ENCODE measurements around the gene ZC3H7A. TPM values are rescaled to one million over a fixed set of nuclear protein-coding genes. Genes with fewer than 3 reads are reported as not detected.

ZC3H7A gene
- total RNA-seq, 1 donor from 2014 or later: 79.6 TPM

DNA sequence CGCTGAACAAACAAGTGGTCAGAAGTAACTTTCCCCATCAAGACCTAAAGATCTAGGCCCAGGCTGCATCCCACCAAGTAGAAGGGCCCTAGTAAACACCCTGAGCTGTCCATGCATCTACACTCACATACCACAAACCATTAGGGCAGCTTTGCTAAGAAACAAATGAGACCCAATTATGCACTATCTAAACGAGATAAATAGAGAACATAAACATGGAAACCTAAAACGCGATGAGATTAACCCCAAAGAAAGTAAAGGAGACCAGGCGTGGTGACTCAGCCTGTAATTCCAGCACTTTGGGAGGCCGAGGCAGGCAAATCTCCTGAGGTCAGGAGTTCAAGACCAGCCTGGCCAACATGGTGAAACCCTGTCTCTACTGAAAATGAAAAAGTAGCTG is 60.2 kb downstream of the ZC3H7A start:
- DNase-seq (ENCODE audit: extremely low spot score, unreplicated experiment): no peak
- no peaks in the 10 kb centered on the region for H3K9me3 Mint-ChIP-seq (ENCODE audit: unreplicated experiment)
- H3K4me3 Mint-ChIP-seq (ENCODE audit: unreplicated experiment): no peak overlapping the region
- H3K36me3 Mint-ChIP-seq (ENCODE audit: unreplicated experiment): peaks cover 25% of the 10 kb centered on the region
- TF ChIP-seq, protein P1, sequence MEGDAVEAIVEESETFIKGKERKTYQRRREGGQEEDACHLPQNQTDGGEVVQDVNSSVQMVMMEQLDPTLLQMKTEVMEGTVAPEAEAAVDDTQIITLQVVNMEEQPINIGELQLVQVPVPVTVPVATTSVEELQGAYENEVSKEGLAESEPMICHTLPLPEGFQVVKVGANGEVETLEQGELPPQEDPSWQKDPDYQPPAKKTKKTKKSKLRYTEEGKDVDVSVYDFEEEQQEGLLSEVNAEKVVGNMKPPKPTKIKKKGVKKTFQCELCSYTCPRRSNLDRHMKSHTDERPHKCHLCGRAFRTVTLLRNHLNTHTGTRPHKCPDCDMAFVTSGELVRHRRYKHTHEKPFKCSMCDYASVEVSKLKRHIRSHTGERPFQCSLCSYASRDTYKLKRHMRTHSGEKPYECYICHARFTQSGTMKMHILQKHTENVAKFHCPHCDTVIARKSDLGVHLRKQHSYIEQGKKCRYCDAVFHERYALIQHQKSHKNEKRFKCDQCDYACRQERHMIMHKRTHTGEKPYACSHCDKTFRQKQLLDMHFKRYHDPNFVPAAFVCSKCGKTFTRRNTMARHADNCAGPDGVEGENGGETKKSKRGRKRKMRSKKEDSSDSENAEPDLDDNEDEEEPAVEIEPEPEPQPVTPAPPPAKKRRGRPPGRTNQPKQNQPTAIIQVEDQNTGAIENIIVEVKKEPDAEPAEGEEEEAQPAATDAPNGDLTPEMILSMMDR (IDR thresholded peaks at IDR 0.05): no peak
- no peaks in the 10 kb centered on the region for H3K27me3 Mint-ChIP-seq (ENCODE audit: unreplicated experiment)
- H3K4me1 Mint-ChIP-seq (ENCODE audit: unreplicated experiment): peaks cover 43% of the 10 kb centered on the region
- no peak overlapping the region for H3K27ac Mint-ChIP-seq (ENCODE audit: unreplicated experiment)

DNA sequence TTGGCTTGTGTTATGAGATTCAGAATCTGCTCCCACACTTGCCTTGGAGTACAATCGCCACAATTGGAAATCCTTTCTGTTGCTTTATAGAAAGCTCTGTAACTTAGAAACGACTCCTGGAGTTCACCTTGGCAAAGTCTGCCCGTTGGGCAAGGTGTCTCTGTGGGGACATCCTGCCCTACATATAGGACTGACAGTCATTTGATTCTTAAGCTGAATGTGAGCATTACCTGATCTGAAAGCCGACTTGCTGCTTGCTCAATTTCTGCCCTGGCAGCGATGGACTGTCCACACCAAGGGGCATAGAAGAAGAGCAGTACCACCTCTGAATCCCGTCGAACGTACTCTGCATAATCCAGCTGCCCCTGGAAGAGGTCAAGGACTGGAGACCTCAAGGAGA is 61.3 kb downstream of the ZC3H7A start:
- no peaks in the 10 kb centered on the region for H3K27me3 Mint-ChIP-seq (ENCODE audit: unreplicated experiment)
- TF ChIP-seq, protein P1 (IDR thresholded peaks at IDR 0.05): no peak
- H3K4me1 Mint-ChIP-seq (ENCODE audit: unreplicated experiment): peaks cover 32% of the 10 kb centered on the region
- H3K36me3 Mint-ChIP-seq (ENCODE audit: unreplicated experiment): peaks cover 30% of the 10 kb centered on the region
- no peak overlapping the region for H3K27ac Mint-ChIP-seq (ENCODE audit: unreplicated experiment)
- H3K9me3 Mint-ChIP-seq (ENCODE audit: unreplicated experiment): no peaks in the 10 kb centered on the region
- no peak overlapping the region for H3K4me3 Mint-ChIP-seq (ENCODE audit: unreplicated experiment)
- DNase-seq (ENCODE audit: extremely low spot score, unreplicated experiment): no peak

DNA sequence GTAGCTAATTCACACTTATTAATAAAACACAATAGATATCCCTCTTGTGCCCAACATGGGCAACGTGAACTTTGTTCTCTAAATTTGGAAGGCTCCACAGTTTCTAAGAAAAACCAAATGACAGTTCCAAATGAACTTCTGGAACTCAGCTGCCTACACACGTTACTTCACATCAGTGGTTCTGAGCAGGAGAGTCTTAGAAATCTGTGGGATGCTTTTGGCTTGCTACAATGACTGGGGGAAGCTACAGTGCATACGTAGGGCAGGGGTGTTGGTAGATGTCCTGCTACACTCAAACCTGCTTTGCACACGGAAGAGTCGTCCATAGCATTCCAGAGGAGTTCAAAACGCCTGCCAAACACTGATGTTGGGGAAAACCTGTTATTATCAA is 62.4 kb downstream of the ZC3H7A start:
- H3K9me3 Mint-ChIP-seq (ENCODE audit: unreplicated experiment): no peaks in the 10 kb centered on the region
- H3K4me3 Mint-ChIP-seq (ENCODE audit: unreplicated experiment): no peak overlapping the region
- H3K27me3 Mint-ChIP-seq (ENCODE audit: unreplicated experiment): no peaks in the 10 kb centered on the region
- H3K27ac Mint-ChIP-seq (ENCODE audit: unreplicated experiment): no peak overlapping the region
- H3K4me1 Mint-ChIP-seq (ENCODE audit: unreplicated experiment): peaks cover 22% of the 10 kb centered on the region
- no peak for DNase-seq (ENCODE audit: extremely low spot score, unreplicated experiment)
- peaks cover 38% of the 10 kb centered on the region for H3K36me3 Mint-ChIP-seq (ENCODE audit: unreplicated experiment)
- TF ChIP-seq, protein P1 (IDR thresholded peaks at IDR 0.05): no peak

DNA sequence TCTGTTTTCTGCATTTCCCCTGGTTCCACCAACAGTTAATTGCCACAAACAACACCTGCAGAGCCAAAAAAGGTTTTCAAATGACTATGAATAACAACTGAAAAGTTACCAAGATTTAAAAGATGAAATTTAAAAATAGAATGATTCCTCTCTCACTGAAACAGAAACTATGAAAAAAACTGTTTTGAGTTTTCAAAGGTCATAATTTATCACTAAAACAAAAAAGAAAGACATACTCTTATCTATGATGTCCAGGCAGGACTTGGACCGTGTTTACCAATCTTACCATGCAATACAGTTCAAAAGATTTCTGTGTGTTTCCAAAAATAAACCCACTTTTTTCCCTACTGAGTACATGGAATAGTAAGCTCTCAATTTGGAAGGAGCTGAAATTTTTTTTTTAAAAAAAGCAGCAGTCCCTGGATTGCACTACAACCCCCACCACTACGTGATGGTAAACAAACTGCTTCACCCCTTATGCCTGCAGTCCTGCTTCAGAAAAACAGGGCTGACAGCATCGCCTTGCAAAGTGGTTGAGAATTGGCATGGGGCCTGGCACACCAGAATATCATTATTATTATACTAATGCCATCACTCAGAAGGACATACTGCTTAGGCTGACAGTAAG is 62.9 kb downstream of the ZC3H7A start:
- TF ChIP-seq, protein P1 (IDR thresholded peaks at IDR 0.05): no peak
- Mint-ChIP-seq H3K4me1 (ENCODE audit: unreplicated experiment) (peaks cover 17% of the 10 kb centered on the region), H3K27me3 (ENCODE audit: unreplicated experiment) (no peaks in the 10 kb centered on the region), H3K9me3 (ENCODE audit: unreplicated experiment) (no peaks in the 10 kb centered on the region), H3K36me3 (ENCODE audit: unreplicated experiment) (peaks cover 43% of the 10 kb centered on the region), H3K4me3 (ENCODE audit: unreplicated experiment) (no peak overlapping the region), H3K27ac (ENCODE audit: unreplicated experiment) (peak overlapping the region; percentile 2)
- DNase-seq (ENCODE audit: extremely low spot score, unreplicated experiment): no peak

DNA sequence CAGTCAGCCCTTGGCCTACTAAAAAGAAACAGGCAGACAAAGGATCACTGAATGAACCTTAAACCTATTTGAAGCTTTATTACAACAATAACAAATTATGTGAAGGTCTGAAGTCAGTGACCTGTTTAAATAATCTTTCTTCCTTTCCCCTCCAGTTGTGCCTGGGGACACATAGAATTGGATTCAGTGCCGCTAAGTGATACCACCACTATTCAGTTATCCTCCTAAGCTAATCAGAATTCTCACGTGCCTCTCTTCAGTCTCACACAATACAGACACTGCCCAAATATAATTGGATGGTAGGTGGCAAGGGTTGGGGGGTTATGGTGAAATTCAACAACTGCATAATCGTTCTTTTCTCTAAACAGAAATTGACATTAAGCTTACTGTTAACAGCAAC is 65.8 kb downstream of the ZC3H7A start:
- no peak overlapping the region for H3K27ac Mint-ChIP-seq (ENCODE audit: unreplicated experiment)
- H3K27me3 Mint-ChIP-seq (ENCODE audit: unreplicated experiment): no peaks in the 10 kb centered on the region
- peaks cover 51% of the 10 kb centered on the region for H3K36me3 Mint-ChIP-seq (ENCODE audit: unreplicated experiment)
- TF ChIP-seq, protein P1 (IDR thresholded peaks at IDR 0.05): no peak
- H3K4me3 Mint-ChIP-seq (ENCODE audit: unreplicated experiment): no peak overlapping the region
- DNase-seq (ENCODE audit: extremely low spot score, unreplicated experiment): peak; percentile 2
- H3K9me3 Mint-ChIP-seq (ENCODE audit: unreplicated experiment): no peaks in the 10 kb centered on the region
- H3K4me1 Mint-ChIP-seq (ENCODE audit: unreplicated experiment): no peaks in the 10 kb centered on the region

All from osteocyte (in vitro differentiated cells).